IMR-90 (cell line): Measurements from ENCODE around the gene PRKAR1B.

Experiments
- BHLHE40 ChIP-seq: fragments of 150-350 bp; IDR thresholded peaks from 2 replicates; pipeline ENCODE4 v1.6.1; 2016; ENCODE audit warnings: mild to moderate bottlenecking, low read depth, low read length
- FOS ChIP-seq: fragments of 150-350 bp; IDR thresholded peaks from 2 replicates; pipeline ENCODE4 v1.6.1; 2016; ENCODE audit warnings: low read depth, low read length
- MAFK ChIP-seq: IDR thresholded peaks from 2 replicates; pipeline ENCODE4 v1.6.1; 2012; ENCODE audit warnings: low read depth, low read length, improper control_type of control experiment
- MXI1 ChIP-seq: IDR thresholded peaks from 2 replicates; pipeline ENCODE4 v1.6.1; 2012; ENCODE audit warnings: low read depth, mild to moderate bottlenecking, low read length, moderate library complexity, borderline replicate concordance
- POLR2A ChIP-seq: IDR thresholded peaks from 2 replicates; pipeline ENCODE4 v1.6.1; 2012; ENCODE audit warnings: mild to moderate bottlenecking, low read depth, low read length
- RCOR1 ChIP-seq: IDR thresholded peaks from 2 replicates; pipeline ENCODE4 v1.6.1; 2012; ENCODE audit warnings: mild to moderate bottlenecking, low read length, improper control_type of control experiment; ENCODE audit not compliant: insufficient replicate concordance
- RFX5 ChIP-seq: IDR thresholded peaks from 2 replicates; pipeline ENCODE4 v1.8.0; 2012; ENCODE audit warnings: low read depth, mild to moderate bottlenecking, low read length, moderate library complexity
- TF ChIP-seq, protein P1 (sequence below): conservative IDR thresholded peaks from 2 replicates; pipeline ENCODE4 v1.5.1; 2012; ENCODE audit warnings: mild to moderate bottlenecking, low read depth, low read length, improper control_type of control experiment

DNA sequence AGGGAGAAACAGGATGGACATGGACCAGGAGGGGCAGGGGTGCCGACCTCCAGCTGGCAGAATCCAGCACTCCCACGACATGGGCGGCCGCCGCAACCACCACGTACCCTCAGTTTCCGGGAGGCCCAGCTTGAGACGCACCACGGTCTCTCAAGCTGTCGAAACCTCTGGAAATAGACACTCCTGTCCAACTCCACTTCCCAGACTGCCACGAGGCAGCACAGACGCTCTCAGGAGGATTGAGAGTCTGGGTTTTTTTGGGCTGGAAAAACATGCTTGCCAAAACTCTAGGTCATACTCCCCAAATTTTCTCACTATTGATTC is 169.6 kb downstream of the PRKAR1B start:
- TF ChIP-seq RFX5, result no peak
- TF ChIP-seq, protein P1, sequence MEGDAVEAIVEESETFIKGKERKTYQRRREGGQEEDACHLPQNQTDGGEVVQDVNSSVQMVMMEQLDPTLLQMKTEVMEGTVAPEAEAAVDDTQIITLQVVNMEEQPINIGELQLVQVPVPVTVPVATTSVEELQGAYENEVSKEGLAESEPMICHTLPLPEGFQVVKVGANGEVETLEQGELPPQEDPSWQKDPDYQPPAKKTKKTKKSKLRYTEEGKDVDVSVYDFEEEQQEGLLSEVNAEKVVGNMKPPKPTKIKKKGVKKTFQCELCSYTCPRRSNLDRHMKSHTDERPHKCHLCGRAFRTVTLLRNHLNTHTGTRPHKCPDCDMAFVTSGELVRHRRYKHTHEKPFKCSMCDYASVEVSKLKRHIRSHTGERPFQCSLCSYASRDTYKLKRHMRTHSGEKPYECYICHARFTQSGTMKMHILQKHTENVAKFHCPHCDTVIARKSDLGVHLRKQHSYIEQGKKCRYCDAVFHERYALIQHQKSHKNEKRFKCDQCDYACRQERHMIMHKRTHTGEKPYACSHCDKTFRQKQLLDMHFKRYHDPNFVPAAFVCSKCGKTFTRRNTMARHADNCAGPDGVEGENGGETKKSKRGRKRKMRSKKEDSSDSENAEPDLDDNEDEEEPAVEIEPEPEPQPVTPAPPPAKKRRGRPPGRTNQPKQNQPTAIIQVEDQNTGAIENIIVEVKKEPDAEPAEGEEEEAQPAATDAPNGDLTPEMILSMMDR, result no peak
- no peak for TF ChIP-seq FOS
- no peak for TF ChIP-seq RCOR1
- no peak for TF ChIP-seq POLR2A
- TF ChIP-seq MAFK, result no peak
- TF ChIP-seq MXI1, result no peak
- no peak for TF ChIP-seq BHLHE40
